HL-60/S4 treated with retinoic acid at 250 ng/mL for 4 days and 3 days (cell line): ENCODE data around the gene OR7C1.
"Not testable (repeated sequence)": the region's sequence is repeated elsewhere in the genome, so short reads cannot be mapped to it uniquely, and the experiment has no call there.

Source experiments
- in situ Hi-C: fragments of 300-500 bp; cut with MboI; formaldehyde crosslinking; loops from 2 replicates; pipeline ENCODE4 v1.7.0; 2022; ENCODE audit warnings: low sequenced_read_pairs

OR7C1 gene

GRCh38 chr19:14785102-14785793, 49.7 kb downstream of the OR7C1 start:
- in situ Hi-C loops = not testable (repeated sequence)

- in situ Hi-C loops = not testable (repeated sequence)
Observed at GRCh38 chr19:14784730-14785101, 50.3 kb downstream of the OR7C1 start.

DNA sequence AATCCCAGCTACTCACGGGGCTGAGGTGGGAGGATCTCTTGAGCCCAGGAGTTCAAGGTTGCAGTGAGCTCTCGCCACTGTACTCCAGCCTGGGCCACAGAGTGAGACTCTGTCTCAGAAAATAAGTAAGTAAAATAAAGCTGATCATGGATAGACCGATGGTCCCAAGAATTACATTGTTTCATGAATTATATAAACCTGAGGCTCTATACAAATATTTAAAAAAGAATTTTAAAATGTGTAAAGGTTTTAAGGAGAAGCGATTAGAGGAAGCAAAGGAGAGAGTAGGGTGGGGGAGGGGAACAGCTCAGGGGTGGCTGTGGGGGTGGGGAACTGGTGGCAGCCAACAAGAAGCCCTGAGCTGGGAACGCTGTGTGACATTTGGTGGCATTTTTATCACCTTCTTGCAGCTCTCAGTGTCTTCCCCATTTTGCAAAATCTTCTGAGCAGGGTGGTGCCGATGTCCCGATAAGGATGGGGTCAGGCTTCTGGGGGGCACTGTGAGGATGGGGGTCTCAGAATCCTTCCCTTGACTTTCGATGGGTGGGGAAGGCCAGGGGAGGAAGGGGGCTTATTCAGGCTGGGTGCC, 51.5 kb downstream of the OR7C1 start:
- in situ Hi-C loops = not testable (repeated sequence)

GRCh38 chr19:14782626-14783409, 52.2 kb downstream of the OR7C1 start:
- in situ Hi-C loops = no loop called here

DNA sequence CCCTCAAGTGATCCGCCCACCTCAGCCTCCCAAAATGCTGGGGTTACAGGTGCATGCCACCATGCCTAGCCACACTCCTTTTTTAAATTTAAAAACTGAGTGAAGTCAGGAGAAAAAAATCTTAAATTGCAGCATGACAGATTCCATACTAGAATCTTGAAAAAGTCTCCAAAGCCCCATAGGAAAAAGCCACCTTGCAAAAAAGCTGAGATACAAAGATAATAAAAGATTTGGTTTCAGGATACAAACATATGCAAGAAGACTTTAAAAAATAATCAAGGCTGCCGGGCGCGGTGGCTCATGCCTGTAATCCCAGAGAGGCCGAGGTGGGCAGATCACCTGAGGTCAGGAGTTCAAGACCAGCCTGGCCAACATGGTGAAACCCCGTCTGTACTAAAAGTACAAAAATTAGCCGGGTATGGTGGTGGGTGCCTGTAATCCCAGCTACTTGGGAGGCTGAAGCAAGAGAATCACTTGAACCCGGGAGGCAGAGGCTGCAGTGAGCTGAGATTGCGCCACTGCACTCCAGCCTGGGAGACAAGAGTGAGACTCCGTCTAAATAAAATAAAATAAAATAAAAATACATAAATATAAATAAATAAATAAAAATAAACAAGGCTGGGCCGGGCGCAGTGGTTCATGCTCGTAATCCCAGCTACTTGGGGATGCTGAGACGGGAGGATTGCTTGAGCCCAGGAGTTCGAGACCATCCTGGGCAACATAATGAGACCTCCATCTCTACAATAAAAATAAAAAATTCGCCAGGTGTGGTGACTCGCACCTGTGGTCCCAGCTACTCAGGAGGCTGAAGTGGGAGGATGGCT, 53.1 kb downstream of the OR7C1 start:
- in situ Hi-C loops = not testable (repeated sequence)

DNA sequence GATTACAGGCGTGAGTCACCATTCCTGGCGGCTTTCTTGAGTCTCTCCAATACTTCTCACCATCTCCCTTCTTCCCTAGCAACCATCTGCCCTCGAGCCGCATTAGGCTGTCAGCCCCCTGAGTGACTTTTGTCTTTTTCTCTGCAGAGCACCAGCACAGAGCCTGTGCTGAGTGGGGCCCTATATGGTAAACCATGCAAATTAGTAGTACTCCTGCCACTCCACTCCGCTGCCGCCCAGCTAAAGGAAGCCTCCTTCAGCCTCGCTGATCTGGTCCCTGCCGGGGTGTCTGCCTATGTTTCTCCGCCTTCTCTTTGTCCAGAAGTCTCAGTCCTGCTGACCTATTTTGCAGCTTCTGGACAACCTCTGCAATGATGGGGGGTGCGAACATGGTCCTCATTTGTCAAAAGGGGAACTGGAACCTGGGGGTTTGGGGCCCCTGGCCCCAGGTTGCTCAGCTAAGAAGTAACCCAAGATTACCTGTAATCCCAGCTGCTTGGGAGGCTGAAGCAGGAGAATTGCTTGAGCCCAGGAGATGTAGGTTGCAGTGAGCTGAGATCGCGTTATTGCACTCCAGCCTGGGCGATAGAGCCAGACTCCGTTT, 54.3 kb downstream of the OR7C1 start:
- in situ Hi-C loops = not testable (repeated sequence)

DNA sequence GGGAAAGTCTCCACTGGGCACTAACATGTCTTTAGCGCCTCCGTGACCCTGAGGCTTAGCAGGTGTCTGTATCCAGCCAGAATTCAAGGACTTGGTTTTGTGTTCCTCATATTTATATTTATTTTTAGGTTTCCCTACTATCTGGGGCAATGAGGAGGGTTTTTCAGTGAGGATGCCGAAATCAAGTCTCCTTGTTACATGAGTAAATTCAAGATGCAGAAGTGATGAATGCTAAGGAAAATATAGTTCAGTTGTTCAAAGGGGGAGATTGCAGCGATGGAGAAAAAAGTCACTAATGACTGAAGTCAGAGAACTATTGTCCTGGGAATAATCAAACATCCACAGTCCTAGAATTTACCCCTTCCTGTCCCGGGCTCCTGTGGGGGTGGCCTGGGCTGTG, 55.8 kb downstream of the OR7C1 start:
- in situ Hi-C loops = no loop called here

DNA sequence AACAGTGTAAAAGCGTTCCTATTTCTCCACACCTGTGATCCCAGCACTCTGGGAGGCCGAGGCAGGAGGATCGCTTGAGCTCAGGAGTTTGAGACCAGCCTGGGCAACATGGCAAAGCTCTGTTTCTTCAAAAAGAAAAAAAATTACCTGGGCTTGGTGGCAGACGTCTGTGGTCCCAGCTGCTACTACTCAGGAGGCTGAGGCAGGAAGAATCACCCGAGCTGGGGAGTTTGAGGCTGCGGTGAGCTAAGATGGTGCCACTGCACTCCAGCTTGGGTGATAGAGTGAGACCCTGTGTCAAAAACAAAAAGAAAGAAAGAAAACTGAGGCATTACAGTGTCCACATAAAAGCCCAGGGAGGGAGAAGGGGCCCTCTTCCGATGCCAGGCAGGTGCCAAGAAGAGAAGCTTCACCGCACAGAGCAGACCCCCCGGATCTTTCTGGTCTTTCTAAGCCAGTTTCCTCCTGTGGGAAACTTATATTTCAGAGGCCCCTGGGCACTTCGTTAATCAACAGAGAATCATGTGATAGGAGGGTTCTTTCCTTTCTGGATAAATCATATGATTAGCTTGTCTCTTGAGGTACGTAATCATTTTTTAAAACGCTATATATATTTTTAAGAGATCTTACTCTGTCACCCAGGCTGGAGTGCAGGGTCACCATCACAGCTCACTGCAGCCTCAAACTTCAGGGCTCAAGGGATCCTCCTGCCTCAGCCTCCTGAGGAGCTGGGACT, 56.7 kb downstream of the OR7C1 start, which contains the start of gene ADGRE2:
ADGRE2 (minus strand) TSS at position 451 of the 736 bp plus-strand sequence. CDS start 1,804 bp downstream, outside the sequence.
- in situ Hi-C loops = not testable (repeated sequence)

DNA sequence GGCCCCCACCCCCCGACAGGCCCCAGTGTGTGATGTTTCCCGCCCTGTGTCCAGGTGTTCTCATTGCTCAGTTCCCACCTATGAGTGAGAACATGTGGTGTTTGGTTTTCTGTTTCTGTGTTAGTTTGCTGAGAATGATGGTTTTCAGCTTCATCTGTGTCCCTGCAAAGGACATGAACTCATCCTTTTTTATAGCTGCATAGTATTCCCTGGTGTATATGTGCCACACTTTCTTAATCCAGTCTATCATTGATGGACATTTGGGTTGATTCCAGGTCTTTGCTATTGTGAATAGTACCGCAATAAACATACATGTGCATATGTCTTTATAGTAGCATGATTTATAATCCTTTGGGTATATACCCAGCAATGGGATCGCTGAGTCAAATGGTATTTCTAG, 57.3 kb downstream of the OR7C1 start:
- in situ Hi-C loops = not testable (repeated sequence)

GRCh38 chr19:14775869-14776586, 59.0 kb downstream of the OR7C1 start:
- in situ Hi-C loops = no loop called here

- in situ Hi-C loops = not testable (repeated sequence)
Observed at GRCh38 chr19:14775326-14775725, 59.7 kb downstream of the OR7C1 start.

- in situ Hi-C loops = no loop called here
Observed at GRCh38 chr19:14774373-14774772, 60.6 kb downstream of the OR7C1 start.

GRCh38 chr19:14773722-14774121, 61.3 kb downstream of the OR7C1 start:
- in situ Hi-C loops = not testable (repeated sequence)

DNA sequence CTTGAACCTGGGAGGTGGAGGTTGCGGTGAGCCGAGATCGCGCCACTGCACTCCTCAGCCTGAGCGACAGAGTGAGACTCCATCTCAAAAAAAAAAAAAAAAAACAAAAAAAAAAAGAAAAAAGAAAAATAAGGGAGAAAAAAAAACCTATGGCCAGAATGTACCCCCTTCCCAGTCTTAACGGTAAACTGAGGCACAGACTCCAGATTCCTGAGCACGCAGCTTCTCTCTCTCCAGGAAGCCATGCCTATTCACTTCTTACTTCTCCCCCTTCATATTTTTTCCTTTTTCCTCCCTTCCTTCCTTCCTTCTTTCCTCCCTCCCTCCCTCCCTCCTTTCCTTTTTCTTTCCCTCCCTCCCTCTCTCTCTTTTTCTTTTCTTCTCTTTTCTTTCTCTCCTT, 62.0 kb downstream of the OR7C1 start:
- in situ Hi-C loops = no loop called here

DNA sequence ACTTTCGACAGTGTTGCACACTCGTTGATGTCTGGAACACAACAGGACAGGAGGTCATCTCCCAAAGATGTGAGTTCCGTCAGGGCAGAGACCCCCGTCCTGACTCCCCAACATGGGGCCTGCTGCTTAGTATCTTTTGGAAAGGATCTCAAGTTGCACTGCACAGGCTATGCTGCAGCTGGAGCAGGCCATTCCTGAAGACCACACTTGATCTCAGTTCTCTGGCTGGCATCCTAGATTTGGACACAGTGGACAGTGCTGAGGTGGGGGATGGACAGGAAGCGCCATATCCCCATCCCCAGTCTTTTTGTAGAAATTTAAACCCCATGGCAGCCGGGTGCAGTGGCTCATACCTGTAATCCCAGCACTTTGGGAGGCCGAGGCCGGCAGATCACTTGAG, 62.5 kb downstream of the OR7C1 start:
- in situ Hi-C loops = no loop called here

DNA sequence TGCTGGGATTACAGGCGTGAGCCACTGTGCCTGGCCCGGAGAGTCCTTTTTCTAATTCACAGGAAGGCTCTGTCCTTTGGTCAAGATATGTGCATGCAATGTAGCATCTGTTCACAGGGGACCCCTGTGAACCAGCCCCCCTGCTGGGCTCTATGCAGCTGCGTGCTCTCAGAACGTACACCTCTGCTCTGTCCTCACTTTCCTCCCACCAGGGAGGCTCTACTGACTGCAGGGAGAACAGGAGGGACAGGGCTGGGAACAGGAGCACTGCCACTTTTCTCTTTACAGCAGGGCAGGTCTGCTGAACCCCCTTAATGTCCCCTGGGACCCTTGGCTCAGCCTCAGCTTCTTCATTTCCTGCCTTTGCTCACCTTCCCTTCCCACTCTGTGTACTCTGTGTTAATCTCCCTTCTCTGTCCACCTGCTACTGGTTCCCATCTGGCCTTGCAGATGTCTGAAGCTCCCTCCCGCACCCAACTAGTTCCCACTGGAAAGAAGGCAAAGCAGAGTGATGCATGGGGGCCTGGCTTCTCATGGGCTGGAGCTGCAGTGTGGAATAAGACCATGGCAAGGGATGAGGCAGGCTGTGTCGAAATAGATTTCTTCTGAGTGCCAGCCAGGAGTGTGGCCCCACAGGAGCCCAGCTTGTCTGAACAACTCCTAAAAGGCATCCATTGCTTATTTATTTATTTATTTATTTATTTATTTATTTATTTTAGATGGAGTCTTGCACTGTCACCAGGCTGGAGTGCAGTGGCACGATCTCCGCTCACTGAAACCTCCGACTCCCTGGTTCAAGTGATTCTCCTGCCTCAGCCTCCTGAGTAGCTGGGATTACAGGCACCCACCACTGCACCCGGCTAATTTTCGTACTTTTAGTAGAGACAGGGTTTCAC, 63.8 kb downstream of the OR7C1 start:
- in situ Hi-C loops = no loop called here

GRCh38 chr19:14770136-14770535, 64.8 kb downstream of the OR7C1 start:
- in situ Hi-C loops = no loop called here

- in situ Hi-C loops = no loop called here
Observed at GRCh38 chr19:14769201-14769600, 65.8 kb downstream of the OR7C1 start.
